HG03520 (cell line): ENCODE data around the gene ATP5PD.

Experiments used
- ATAC-seq: cut with Tn5 transposase; IDR thresholded peaks from one replicate; pipeline ENCODE4 v1.9.1; 2021; ENCODE audit warnings: mild to moderate bottlenecking, moderate library complexity; ENCODE audit not compliant: unreplicated experiment

The ATP5PD gene

GRCh38 chr17:75046407-75047289 lies at the start of gene ATP5PD, which contains the start of gene KCTD2:
TSS of gene ATP5PD (minus strand) at chr17:75046969. CDS start at chr17:75042650, 4,319 bp downstream.
TSS of gene KCTD2 (plus strand) at chr17:75047225. CDS start at chr17:75047251, 26 bp downstream.
- peak; percentile 89 for ATAC-seq

- ATAC-seq = no peak
These were observed 49.4 kb upstream of the ATP5PD start for GRCh38 chr17:75096082-75096625.

GRCh38 chr17:75094871-75095399 lies 48.2 kb upstream of the ATP5PD start:
- no peak for ATAC-seq

GRCh38 chr17:75093548-75094158 lies 46.9 kb upstream of the ATP5PD start:
- ATAC-seq = no peak

- no peak for ATAC-seq
These were observed 45.1 kb upstream of the ATP5PD start for GRCh38 chr17:75091855-75092327.

GRCh38 chr17:75090871-75091854 lies 44.4 kb upstream of the ATP5PD start:
- no peak for ATAC-seq

- no peak for ATAC-seq
These were observed 42.0 kb upstream of the ATP5PD start for GRCh38 chr17:75088465-75089417.

GRCh38 chr17:75087558-75088453 lies 41.0 kb upstream of the ATP5PD start, which contains the start of gene SLC16A5:
TSS of gene SLC16A5 (plus strand) at chr17:75087954. CDS start at chr17:75093637, 5,683 bp downstream.
- ATAC-seq = no peak

GRCh38 chr17:75087182-75087557 lies 40.4 kb upstream of the ATP5PD start:
- ATAC-seq = no peak

- no peak for ATAC-seq
These were observed 39.9 kb upstream of the ATP5PD start for GRCh38 chr17:75086496-75087181.

GRCh38 chr17:75084039-75084660 lies 37.4 kb upstream of the ATP5PD start:
- ATAC-seq = no peak

- no peak for ATAC-seq
These were observed 35.9 kb upstream of the ATP5PD start for GRCh38 chr17:75082683-75083082.

- no peak for ATAC-seq
These were observed 35.1 kb upstream of the ATP5PD start for GRCh38 chr17:75081611-75082540.

- ATAC-seq = no peak
These were observed 32.2 kb upstream of the ATP5PD start for GRCh38 chr17:75079023-75079373.

GRCh38 chr17:75078284-75079022 lies 31.7 kb upstream of the ATP5PD start:
- no peak for ATAC-seq
